ENCODE measurements around the gene ZNF358.

ZNF358 gene

GRCh38 chr19:7564866-7565265 lies 49.0 kb downstream of the ZNF358 start:
- no peak for DNase-seq
- H3K4me1 Mint-ChIP-seq: peaks cover 1% of the 10 kb centered on the region
- no peak overlapping the region for H3K4me3 Mint-ChIP-seq
- no peaks in the 10 kb centered on the region for H3K27me3 Mint-ChIP-seq
- H3K36me3 Mint-ChIP-seq (ENCODE audit: low read depth): peaks cover 7% of the 10 kb centered on the region
- no peak overlapping the region for H3K27ac Mint-ChIP-seq
- H3K9me3 Mint-ChIP-seq: no peaks in the 10 kb centered on the region
- no peak for ATAC-seq

GRCh38 chr19:7565332-7565731 lies 49.4 kb downstream of the ZNF358 start:
- ATAC-seq (no peak), DNase-seq (no peak)
- Mint-ChIP-seq H3K27ac (no peak overlapping the region), H3K27me3 (no peaks in the 10 kb centered on the region), H3K4me1 (peaks cover 1% of the 10 kb centered on the region), H3K9me3 (no peaks in the 10 kb centered on the region), H3K4me3 (no peak overlapping the region), H3K36me3 (ENCODE audit: low read depth) (peaks cover 4% of the 10 kb centered on the region)
